Muscle layer of colon (tissue), 2 donors: ENCODE data around the gene FBXO48.
"Not testable (repeated sequence)": the region's sequence is repeated elsewhere in the genome, so short reads cannot be mapped to it uniquely, and the experiment has no call there.

Experiments
- H3K27ac ChIP-seq: one replicate; pipeline ENCODE4 v1.7.0; 2013; ENCODE audit warnings: low read depth, mild to moderate bottlenecking, low read length, moderate library complexity
- H3K27me3 ChIP-seq, 2 donors: one replicate each; pipeline ENCODE4 v1.7.0; 2013; ENCODE audit warnings: low read length in 2 of 2, mild to moderate bottlenecking in 2 of 2; ENCODE audit not compliant: insufficient read depth in 2 of 2, control insufficient read depth in 1 of 2
- H3K36me3 ChIP-seq: one replicate; pipeline ENCODE4 v1.7.0; 2013; ENCODE audit warnings: mild to moderate bottlenecking, low read length; ENCODE audit not compliant: insufficient read depth
- H3K4me1 ChIP-seq: one replicate; pipeline ENCODE4 v1.7.0; 2013; ENCODE audit warnings: mild to moderate bottlenecking, low read length; ENCODE audit not compliant: insufficient read depth
- H3K4me3 ChIP-seq, 2 donors: one replicate each; pipeline ENCODE4 v1.7.0; 2013; ENCODE audit warnings: low read length in 2 of 2, low read depth in 1 of 2, mild to moderate bottlenecking in 1 of 2, moderate library complexity in 1 of 2
- H3K9ac ChIP-seq: one replicate; pipeline ENCODE4 v1.7.0; 2013; ENCODE audit warnings: low read length
- H3K9me3 ChIP-seq: one replicate; pipeline ENCODE4 v1.7.0; 2013; ENCODE audit warnings: mild to moderate bottlenecking, low read length
- donor health status: abdominal sarcoma.
- donor health status: Adenocarcinoma of cecum.

FBXO48 gene

GRCh38 chr2:68489282-68489681 lies 22.2 kb upstream of the FBXO48 start:
- Histone ChIP-seq H3K9me3 (no peaks in the 10 kb centered on the region), H3K36me3 (no peaks in the 10 kb centered on the region), H3K9ac (no peak overlapping the region), H3K27ac (no peak overlapping the region), H3K4me3 (no peak overlapping the region), H3K4me1 (peaks cover 4% of the 10 kb centered on the region), H3K27me3 (no peaks in the 10 kb centered on the region)

GRCh38 chr2:68488605-68489004 lies 21.5 kb upstream of the FBXO48 start:
- not testable (repeated sequence) for H3K27ac ChIP-seq, H3K4me3 ChIP-seq, H3K9me3 ChIP-seq, H3K9ac ChIP-seq, H3K36me3 ChIP-seq, H3K27me3 ChIP-seq, H3K4me1 ChIP-seq

- Histone ChIP-seq H3K36me3 (no peaks in the 10 kb centered on the region), H3K4me3 (no peak overlapping the region), H3K4me1 (peaks cover 4% of the 10 kb centered on the region), H3K27me3 (no peaks in the 10 kb centered on the region), H3K27ac (no peak overlapping the region), H3K9ac (no peak overlapping the region), H3K9me3 (no peaks in the 10 kb centered on the region)
These were observed 20.8 kb upstream of the FBXO48 start for GRCh38 chr2:68487773-68488355.

- no peaks in the 10 kb centered on the region for H3K9me3 ChIP-seq
- no peak overlapping the region for H3K9ac ChIP-seq
- peaks cover 4% of the 10 kb centered on the region for H3K4me1 ChIP-seq
These were observed 15.9 kb upstream of the FBXO48 start for GRCh38 chr2:68483011-68483410.

GRCh38 chr2:68482296-68482820 lies 15.3 kb upstream of the FBXO48 start:
- no peaks in the 10 kb centered on the region for H3K9me3 ChIP-seq
- H3K9ac ChIP-seq = no peak overlapping the region
- H3K4me1 ChIP-seq = no peaks in the 10 kb centered on the region
- no peak overlapping the region for H3K27ac ChIP-seq
- no peaks in the 10 kb centered on the region for H3K27me3 ChIP-seq
- no peaks in the 10 kb centered on the region for H3K36me3 ChIP-seq
- H3K4me3 ChIP-seq = no peak overlapping the region

More at GRCh38 chr2:68483011-68483410, 15.9 kb upstream of the FBXO48 start:
- Histone ChIP-seq H3K27ac (no peak overlapping the region), H3K27me3 (no peaks in the 10 kb centered on the region), H3K4me3 (no peak overlapping the region), H3K36me3 (no peaks in the 10 kb centered on the region)

- Histone ChIP-seq H3K9me3 (no peaks in the 10 kb centered on the region), H3K27me3 (no peaks in the 10 kb centered on the region), H3K27ac (no peak overlapping the region), H3K4me1 (no peaks in the 10 kb centered on the region), H3K9ac (no peak overlapping the region), H3K36me3 (no peaks in the 10 kb centered on the region), H3K4me3 (no peak overlapping the region)
These were observed 11.6 kb upstream of the FBXO48 start for GRCh38 chr2:68478688-68479087.

- Histone ChIP-seq H3K9ac (no peak overlapping the region), H3K36me3 (no peaks in the 10 kb centered on the region), H3K4me3 (no peak overlapping the region), H3K4me1 (no peaks in the 10 kb centered on the region), H3K27ac (no peak overlapping the region), H3K9me3 (no peaks in the 10 kb centered on the region), H3K27me3 (no peaks in the 10 kb centered on the region)
These were observed 9.4 kb upstream of the FBXO48 start for GRCh38 chr2:68476454-68476853.

- Histone ChIP-seq H3K27ac (no peak overlapping the region), H3K36me3 (no peaks in the 10 kb centered on the region), H3K9me3 (no peaks in the 10 kb centered on the region), H3K4me1 (no peaks in the 10 kb centered on the region), H3K4me3 (no peak overlapping the region), H3K9ac (no peak overlapping the region), H3K27me3 (no peaks in the 10 kb centered on the region)
These were observed 8.5 kb upstream of the FBXO48 start for GRCh38 chr2:68475576-68475975.

- H3K4me1 ChIP-seq = no peaks in the 10 kb centered on the region
These were observed 8.0 kb upstream of the FBXO48 start for GRCh38 chr2:68475110-68475509.

GRCh38 chr2:68472796-68473414 lies 5.8 kb upstream of the FBXO48 start:
- Histone ChIP-seq H3K4me3 (no peak overlapping the region), H3K36me3 (no peaks in the 10 kb centered on the region), H3K9ac (no peak overlapping the region), H3K9me3 (no peaks in the 10 kb centered on the region), H3K27me3 (no peaks in the 10 kb centered on the region), H3K27ac (no peak overlapping the region), H3K4me1 (no peaks in the 10 kb centered on the region)

More at GRCh38 chr2:68475110-68475509, 8.0 kb upstream of the FBXO48 start:
- H3K27ac ChIP-seq = no peak overlapping the region
- H3K4me3 ChIP-seq = no peak overlapping the region
- H3K9me3 ChIP-seq = no peaks in the 10 kb centered on the region
- H3K36me3 ChIP-seq = no peaks in the 10 kb centered on the region
- no peak overlapping the region for H3K9ac ChIP-seq
- H3K27me3 ChIP-seq = no peaks in the 10 kb centered on the region

GRCh38 chr2:68471385-68471784 lies 4.3 kb upstream of the FBXO48 start:
- Histone ChIP-seq H3K36me3 (no peaks in the 10 kb centered on the region), H3K9ac (no peak overlapping the region), H3K9me3 (no peaks in the 10 kb centered on the region), H3K27me3 (no peaks in the 10 kb centered on the region), H3K4me1 (peaks cover 2% of the 10 kb centered on the region), H3K27ac (no peak overlapping the region), H3K4me3 (no peak overlapping the region)

GRCh38 chr2:68469935-68470334 lies 2.8 kb upstream of the FBXO48 start:
- no peaks in the 10 kb centered on the region for H3K27me3 ChIP-seq

More at GRCh38 chr2:68469935-68470334, 2.8 kb upstream of the FBXO48 start:
- H3K36me3 ChIP-seq = no peaks in the 10 kb centered on the region
- H3K4me1 ChIP-seq = peaks cover 6% of the 10 kb centered on the region
- no peak overlapping the region for H3K27ac ChIP-seq
- no peaks in the 10 kb centered on the region for H3K9me3 ChIP-seq
- no peak overlapping the region for H3K4me3 ChIP-seq
- no peak overlapping the region for H3K9ac ChIP-seq
